Measurements from ENCODE around the gene FHIT.

FHIT gene

DNA sequence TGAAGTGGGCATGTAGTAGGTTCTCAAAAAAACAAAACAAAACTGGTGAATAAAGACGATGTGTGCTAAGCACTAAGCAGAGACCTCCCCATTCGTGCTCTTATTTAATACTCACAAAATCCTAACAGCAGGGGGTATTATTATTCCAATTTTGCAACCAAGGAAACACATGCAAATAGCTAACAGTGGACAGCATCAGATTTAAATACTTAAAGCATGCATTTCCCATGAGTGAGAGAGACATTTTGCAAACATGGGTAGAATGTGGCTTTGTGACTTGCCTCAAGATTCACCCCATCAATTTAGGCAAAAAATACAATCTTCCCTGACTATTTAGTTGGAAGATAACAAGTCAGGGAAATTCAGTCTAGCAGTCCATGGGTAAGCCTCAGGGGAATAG, 1255.2 kb downstream of the FHIT start:
- no peak overlapping the region for H3K4me3 Mint-ChIP-seq
- H3K27ac Mint-ChIP-seq, result no peak overlapping the region
- H3K27me3 Mint-ChIP-seq, result no peaks in the 10 kb centered on the region
- no peaks in the 10 kb centered on the region for H3K9me3 Mint-ChIP-seq
- no peak for DNase-seq
- H3K4me1 Mint-ChIP-seq (ENCODE audit: low read depth), result peaks cover 62% of the 10 kb centered on the region
- no peaks in the 10 kb centered on the region for H3K36me3 Mint-ChIP-seq (ENCODE audit: low read depth)

DNA sequence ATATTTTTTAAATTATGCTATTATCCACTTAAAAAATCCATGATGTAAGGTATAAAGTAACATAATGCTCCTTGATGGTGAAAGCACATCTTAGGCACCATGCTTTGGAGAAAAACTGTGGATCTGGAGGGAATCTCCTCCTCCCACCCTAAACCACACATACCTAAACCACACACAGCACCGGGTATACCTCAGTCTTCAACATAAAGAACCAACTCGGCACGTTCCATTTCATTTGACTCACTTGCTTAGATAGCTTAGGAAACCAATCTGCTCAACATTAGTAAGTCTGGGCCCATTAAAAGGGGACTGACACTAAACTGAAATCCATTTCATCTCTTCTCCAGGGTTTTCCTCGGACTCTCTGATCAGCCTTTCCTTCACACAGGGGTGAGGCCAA, 1255.7 kb downstream of the FHIT start:
- Mint-ChIP-seq H3K4me1 (ENCODE audit: low read depth) (peaks cover 59% of the 10 kb centered on the region), H3K36me3 (ENCODE audit: low read depth) (no peaks in the 10 kb centered on the region)
- DNase-seq, result no peak

DNA sequence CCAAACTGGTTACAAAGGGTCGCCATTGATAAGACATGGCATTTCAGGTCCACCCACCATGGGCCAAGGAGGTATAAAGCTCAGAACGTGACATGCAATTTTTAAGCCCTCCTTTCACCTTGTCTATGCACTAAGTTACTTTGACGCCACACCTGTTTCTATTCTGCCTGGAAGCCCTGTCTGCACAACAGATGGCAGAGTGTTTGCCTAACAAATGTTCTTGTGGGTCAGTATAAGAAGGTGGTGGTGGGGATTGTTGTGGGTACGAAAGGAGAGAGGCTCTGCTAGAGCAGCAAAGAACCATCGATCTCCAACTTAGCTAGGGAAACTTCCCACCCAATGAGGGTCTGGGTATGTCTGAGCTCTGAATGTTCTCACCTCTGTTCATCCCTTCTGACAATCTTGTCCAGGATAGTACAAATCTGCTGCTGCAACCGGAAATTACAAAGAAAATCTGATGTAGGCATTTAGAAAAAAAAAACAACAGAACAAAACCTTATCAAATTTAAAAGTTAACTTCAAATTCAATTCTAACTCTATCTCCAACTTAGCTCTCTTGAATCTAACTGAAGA, 1256.4 kb downstream of the FHIT start:
- Mint-ChIP-seq H3K27ac (no peak overlapping the region), H3K4me3 (no peak overlapping the region), H3K27me3 (no peaks in the 10 kb centered on the region), H3K9me3 (no peaks in the 10 kb centered on the region), H3K36me3 (ENCODE audit: low read depth) (no peaks in the 10 kb centered on the region), H3K4me1 (ENCODE audit: low read depth) (peaks cover 56% of the 10 kb centered on the region)
- DNase-seq, result no peak

More for the DNA sequence above, 1255.7 kb downstream of the FHIT start:
- H3K4me3 Mint-ChIP-seq, result no peak overlapping the region
- no peaks in the 10 kb centered on the region for H3K27me3 Mint-ChIP-seq
- H3K9me3 Mint-ChIP-seq, result no peaks in the 10 kb centered on the region
- no peak overlapping the region for H3K27ac Mint-ChIP-seq

DNA sequence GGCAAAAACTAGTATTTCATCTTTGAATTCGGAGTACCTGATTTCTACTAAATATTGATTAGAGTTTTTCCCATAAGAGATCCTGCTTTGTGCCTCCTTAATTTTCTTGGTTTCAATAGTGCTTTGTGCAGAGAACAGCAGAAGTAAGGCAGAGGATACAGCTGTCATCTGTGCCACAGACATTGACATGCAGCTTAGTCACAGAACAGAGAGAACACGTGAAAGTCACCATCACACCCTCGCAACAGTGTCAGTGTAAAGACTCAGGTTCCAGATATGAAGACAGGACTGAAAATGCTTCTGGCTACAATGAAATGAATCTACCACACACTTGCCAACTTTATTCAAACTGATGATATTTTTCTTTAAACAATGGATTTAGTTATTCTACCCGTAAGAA, 1258.7 kb downstream of the FHIT start:
- Mint-ChIP-seq H3K4me1 (ENCODE audit: low read depth) (peaks cover 71% of the 10 kb centered on the region), H3K9me3 (no peaks in the 10 kb centered on the region), H3K4me3 (no peak overlapping the region), H3K27ac (no peak overlapping the region), H3K27me3 (no peaks in the 10 kb centered on the region), H3K36me3 (ENCODE audit: low read depth) (no peaks in the 10 kb centered on the region)
- no peak for DNase-seq

- Mint-ChIP-seq H3K27me3 (no peaks in the 10 kb centered on the region), H3K36me3 (ENCODE audit: low read depth) (no peaks in the 10 kb centered on the region), H3K4me3 (no peak overlapping the region), H3K27ac (no peak overlapping the region), H3K4me1 (ENCODE audit: low read depth) (peaks cover 66% of the 10 kb centered on the region), H3K9me3 (no peaks in the 10 kb centered on the region)
- DNase-seq, result no peak
Observed at GRCh38 chr3:59990915-59991314, 1260.3 kb downstream of the FHIT start.

DNA sequence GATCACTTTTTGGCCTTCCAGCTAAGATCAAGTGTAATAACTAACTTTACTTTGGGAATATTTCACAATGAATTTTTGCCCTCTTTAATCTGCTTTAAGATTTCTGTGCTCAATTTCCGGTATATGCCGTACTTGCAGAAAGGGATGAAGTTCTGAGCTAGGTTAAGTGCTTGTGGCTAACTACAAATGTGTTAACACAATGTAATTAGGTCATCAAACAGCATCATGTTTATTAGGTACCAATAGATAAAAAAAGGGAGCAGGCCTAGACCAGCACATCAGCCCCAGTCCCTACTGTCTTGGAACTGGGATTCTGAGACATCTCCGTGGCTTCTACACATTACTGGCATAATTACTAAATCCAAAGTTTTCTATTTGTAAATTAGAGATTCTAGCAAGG, 1268.7 kb downstream of the FHIT start:
- H3K4me1 Mint-ChIP-seq (ENCODE audit: low read depth), result peaks cover 51% of the 10 kb centered on the region
- H3K4me3 Mint-ChIP-seq, result no peak overlapping the region
- peaks cover 6% of the 10 kb centered on the region for H3K36me3 Mint-ChIP-seq (ENCODE audit: low read depth)

DNA sequence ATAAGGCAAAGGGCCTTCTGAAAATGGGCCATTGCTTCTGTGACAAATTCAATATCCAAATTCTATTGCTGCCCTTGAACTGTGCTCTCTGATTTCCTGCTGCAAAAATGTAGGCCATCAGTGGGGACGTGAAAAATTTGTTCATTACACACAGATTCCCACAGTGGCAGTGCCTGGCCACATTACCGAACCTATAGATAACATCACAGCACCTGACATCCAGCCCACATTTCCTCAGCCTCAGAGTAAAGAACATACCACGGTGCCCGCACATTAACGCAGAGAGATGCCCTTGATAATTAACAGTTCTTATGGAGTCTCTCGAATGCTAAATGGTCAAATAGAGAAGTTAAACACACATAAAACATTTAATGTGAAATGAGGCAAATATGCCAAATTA, 1269.9 kb downstream of the FHIT start:
- no peak for DNase-seq
- Mint-ChIP-seq H3K27me3 (no peaks in the 10 kb centered on the region), H3K27ac (peak overlapping the region; percentile 12), H3K9me3 (peaks cover 11% of the 10 kb centered on the region), H3K4me3 (no peak overlapping the region), H3K36me3 (ENCODE audit: low read depth) (peaks cover 6% of the 10 kb centered on the region), H3K4me1 (ENCODE audit: low read depth) (peaks cover 47% of the 10 kb centered on the region)

More for the DNA sequence above, 1268.7 kb downstream of the FHIT start:
- Mint-ChIP-seq H3K27ac (no peak overlapping the region), H3K9me3 (peaks cover 11% of the 10 kb centered on the region), H3K27me3 (no peaks in the 10 kb centered on the region)
- no peak for DNase-seq

GRCh38 chr3:59980576-59980975, 1270.7 kb downstream of the FHIT start:
- no peak for DNase-seq
- no peak overlapping the region for H3K4me3 Mint-ChIP-seq

GRCh38 chr3:59979542-59979941, 1271.7 kb downstream of the FHIT start:
- Mint-ChIP-seq H3K27me3 (no peaks in the 10 kb centered on the region), H3K4me1 (ENCODE audit: low read depth) (peaks cover 38% of the 10 kb centered on the region)

More at GRCh38 chr3:59980576-59980975, 1270.7 kb downstream of the FHIT start:
- Mint-ChIP-seq H3K4me1 (ENCODE audit: low read depth) (peaks cover 40% of the 10 kb centered on the region), H3K36me3 (ENCODE audit: low read depth) (peaks cover 6% of the 10 kb centered on the region), H3K27ac (peak overlapping the region; percentile 84), H3K9me3 (peaks cover 11% of the 10 kb centered on the region), H3K27me3 (no peaks in the 10 kb centered on the region)

GRCh38 chr3:59978979-59979378, 1272.3 kb downstream of the FHIT start:
- Mint-ChIP-seq H3K27me3 (no peaks in the 10 kb centered on the region), H3K27ac (peak overlapping the region; percentile 84)
- no peak for DNase-seq

More at GRCh38 chr3:59979542-59979941, 1271.7 kb downstream of the FHIT start:
- Mint-ChIP-seq H3K27ac (peak overlapping the region; percentile 84), H3K9me3 (peaks cover 6% of the 10 kb centered on the region), H3K4me3 (no peak overlapping the region), H3K36me3 (ENCODE audit: low read depth) (peaks cover under 1% of the 10 kb centered on the region)
- no peak for DNase-seq

GRCh38 chr3:59970796-59971195, 1280.5 kb downstream of the FHIT start:
- H3K4me1 Mint-ChIP-seq (ENCODE audit: low read depth), result peaks cover 3% of the 10 kb centered on the region
- H3K36me3 Mint-ChIP-seq (ENCODE audit: low read depth), result no peaks in the 10 kb centered on the region
- no peaks in the 10 kb centered on the region for H3K27me3 Mint-ChIP-seq
- no peaks in the 10 kb centered on the region for H3K9me3 Mint-ChIP-seq
- DNase-seq, result no peak
- no peak overlapping the region for H3K27ac Mint-ChIP-seq
- H3K4me3 Mint-ChIP-seq, result no peak overlapping the region

More at GRCh38 chr3:59978979-59979378, 1272.3 kb downstream of the FHIT start:
- H3K4me3 Mint-ChIP-seq, result peak overlapping the region; percentile 2
- peaks cover 3% of the 10 kb centered on the region for H3K9me3 Mint-ChIP-seq
- H3K4me1 Mint-ChIP-seq (ENCODE audit: low read depth), result peaks cover 38% of the 10 kb centered on the region
- no peaks in the 10 kb centered on the region for H3K36me3 Mint-ChIP-seq (ENCODE audit: low read depth)

- Mint-ChIP-seq H3K4me1 (ENCODE audit: low read depth) (peaks cover 4% of the 10 kb centered on the region), H3K27ac (no peak overlapping the region), H3K36me3 (ENCODE audit: low read depth) (no peaks in the 10 kb centered on the region), H3K9me3 (no peaks in the 10 kb centered on the region), H3K4me3 (no peak overlapping the region), H3K27me3 (no peaks in the 10 kb centered on the region)
- no peak for DNase-seq
Observed at GRCh38 chr3:59970376-59970775, 1280.9 kb downstream of the FHIT start.

DNA sequence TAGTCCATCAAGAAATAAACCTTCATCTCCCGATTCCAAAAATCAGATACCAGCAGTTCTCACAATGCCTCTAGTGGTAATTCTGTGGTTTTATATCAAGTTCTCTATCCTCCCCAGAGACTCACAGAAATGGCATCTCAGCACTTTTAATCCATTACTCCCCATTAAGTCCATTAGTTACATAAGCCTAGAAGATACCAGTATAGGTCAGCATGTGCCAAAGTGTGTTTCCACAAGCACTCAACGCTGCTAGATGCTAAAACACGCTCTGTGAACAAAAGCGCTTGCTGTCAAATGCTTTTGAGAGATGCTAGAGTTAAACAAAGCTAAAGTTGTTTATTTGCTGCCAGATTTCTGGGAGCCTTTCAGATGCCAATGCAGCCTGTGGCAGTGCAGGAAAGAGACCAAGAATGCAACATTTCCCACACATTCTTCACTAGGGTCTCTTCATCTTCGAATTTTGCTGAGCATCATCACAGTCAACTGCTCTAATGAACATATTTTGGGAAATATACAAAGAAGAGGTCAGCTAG, 1282.7 kb downstream of the FHIT start:
- Mint-ChIP-seq H3K27me3 (no peaks in the 10 kb centered on the region), H3K4me1 (ENCODE audit: low read depth) (peaks cover 4% of the 10 kb centered on the region), H3K9me3 (no peaks in the 10 kb centered on the region), H3K36me3 (ENCODE audit: low read depth) (no peaks in the 10 kb centered on the region), H3K4me3 (no peak overlapping the region), H3K27ac (no peak overlapping the region)
- no peak for DNase-seq

DNA sequence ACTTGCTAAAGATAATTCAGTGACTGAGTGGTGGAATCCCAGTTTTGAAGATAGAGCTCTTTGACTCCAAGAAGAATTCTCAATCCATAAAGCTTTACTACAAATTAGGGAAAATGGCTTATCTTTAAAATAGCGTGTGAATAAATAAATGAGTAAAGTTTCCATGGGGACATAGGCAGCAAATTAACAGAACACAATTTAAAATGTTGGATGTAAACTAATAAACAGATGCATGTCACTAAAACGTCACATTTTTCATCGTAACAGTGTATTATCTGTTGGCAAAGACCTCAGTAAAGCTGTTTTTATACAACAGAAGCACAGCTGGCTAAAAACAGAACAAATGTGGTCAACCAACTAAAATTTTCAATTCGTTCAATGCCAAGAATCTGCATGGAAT, 1287.6 kb downstream of the FHIT start:
- H3K4me1 Mint-ChIP-seq (ENCODE audit: low read depth), result peaks cover 4% of the 10 kb centered on the region
- no peaks in the 10 kb centered on the region for H3K27me3 Mint-ChIP-seq
- H3K27ac Mint-ChIP-seq, result no peak overlapping the region
- H3K4me3 Mint-ChIP-seq, result no peak overlapping the region
- DNase-seq, result no peak
- H3K9me3 Mint-ChIP-seq, result peaks cover 9% of the 10 kb centered on the region
- H3K36me3 Mint-ChIP-seq (ENCODE audit: low read depth), result no peaks in the 10 kb centered on the region

DNA sequence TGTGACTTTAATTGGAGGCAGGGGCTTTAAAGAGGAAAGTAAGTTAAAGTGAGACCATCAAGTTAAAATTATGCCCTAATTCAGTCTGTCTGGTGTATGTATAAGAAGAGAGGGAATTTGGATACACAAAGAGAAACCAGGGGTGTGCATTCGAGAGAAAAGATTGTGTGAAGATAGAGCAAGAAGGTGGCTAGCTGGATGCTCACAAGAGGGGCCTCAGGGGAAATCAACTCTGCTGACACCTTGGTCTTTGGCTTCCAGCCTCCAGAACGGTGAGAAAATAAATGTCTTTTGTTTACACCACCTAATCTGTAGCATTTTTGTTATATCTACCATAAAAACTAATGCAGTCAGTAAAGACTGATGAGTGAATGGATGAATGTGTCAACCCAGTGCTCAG, 1294.1 kb downstream of the FHIT start:
- Mint-ChIP-seq H3K36me3 (ENCODE audit: low read depth) (peaks cover 3% of the 10 kb centered on the region), H3K4me3 (no peak overlapping the region), H3K27me3 (no peaks in the 10 kb centered on the region), H3K9me3 (peaks cover 9% of the 10 kb centered on the region), H3K4me1 (ENCODE audit: low read depth) (peaks cover 15% of the 10 kb centered on the region), H3K27ac (no peak overlapping the region)
- DNase-seq, result no peak

Data from activated T-cell treated with anti-CD3 and anti-CD28 coated beads, Interleukin-2, amount 50 U/mL, for 24 hours (primary cell).